ENCODE data around the gene RBPJL. TPM values are rescaled to one million over a fixed set of nuclear protein-coding genes. Genes with fewer than 3 reads are reported as not detected.

RBPJL gene
- total RNA-seq, 1 donor from 2014 or later: not detected

DNA sequence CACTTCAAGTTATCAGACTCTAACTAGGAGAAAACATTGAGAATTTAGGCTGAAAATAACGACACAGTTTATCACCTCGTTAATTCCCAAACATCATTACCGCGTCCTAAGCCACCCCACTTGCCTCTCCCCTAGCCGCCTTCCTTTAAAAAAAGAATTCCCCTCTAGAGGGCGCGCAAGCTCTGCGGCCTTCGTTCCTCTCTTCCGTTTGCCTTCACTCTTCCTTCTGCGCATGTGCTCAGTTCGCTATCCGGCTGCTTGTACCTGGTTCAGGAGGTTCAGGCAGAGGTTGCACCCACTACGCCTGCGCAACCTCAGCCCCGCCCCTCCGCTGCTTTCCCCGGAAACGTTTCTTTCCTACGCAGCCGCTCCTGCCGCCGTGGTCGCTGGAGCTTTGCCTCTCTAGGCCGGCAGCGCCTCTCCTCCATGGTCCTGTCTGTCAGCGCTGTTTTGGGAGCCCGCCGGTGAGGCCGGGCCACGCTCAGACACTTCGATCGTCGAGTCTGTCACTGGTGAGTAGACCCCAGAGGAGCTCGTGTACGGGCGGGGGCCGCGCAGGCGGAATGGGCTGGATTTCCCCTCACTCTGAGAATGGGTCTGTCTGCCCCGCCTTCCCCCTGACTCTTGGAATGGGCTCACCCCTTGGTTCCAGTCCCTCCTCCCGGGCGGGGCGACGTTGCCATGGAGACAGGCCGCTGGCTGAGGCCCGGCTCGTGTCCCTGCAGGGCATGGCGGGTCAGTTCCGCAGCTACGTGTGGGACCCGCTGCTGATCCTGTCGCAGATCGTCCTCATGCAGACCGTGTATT is 56.4 kb downstream of the RBPJL start, which contains the start of gene SYS1:
TSS of gene SYS1 (plus strand) at position 353 of the 807 bp plus-strand sequence. CDS start at position 729, 376 bp downstream.
- DNase-seq: peak; percentile 99
- H3K4me1 Mint-ChIP-seq (ENCODE audit: low read depth, unreplicated experiment): peaks cover 11% of the 10 kb centered on the region
- peaks cover 1% of the 10 kb centered on the region for H3K27me3 Mint-ChIP-seq (ENCODE audit: unreplicated experiment)
- TF ChIP-seq CTCF (IDR thresholded peaks at IDR 0.05; ENCODE audit: partially characterized antibody, unreplicated experiment): peak; percentile 80
- peak within 1 kb of the TSS; percentile 97 for H3K4me3 Mint-ChIP-seq (ENCODE audit: unreplicated experiment)
- H3K27ac Mint-ChIP-seq (ENCODE audit: unreplicated experiment): peak within 1 kb of the TSS; percentile 96
- peaks cover 5% of the 10 kb centered on the region for H3K9me3 Mint-ChIP-seq (ENCODE audit: unreplicated experiment)
- no peaks in the 10 kb centered on the region for H3K36me3 Mint-ChIP-seq (ENCODE audit: unreplicated experiment)

- Mint-ChIP-seq H3K27ac (ENCODE audit: unreplicated experiment) (peak overlapping the region; percentile 96), H3K4me1 (ENCODE audit: low read depth, unreplicated experiment) (peaks cover 11% of the 10 kb centered on the region), H3K36me3 (ENCODE audit: unreplicated experiment) (no peaks in the 10 kb centered on the region), H3K4me3 (ENCODE audit: unreplicated experiment) (peak overlapping the region; percentile 97), H3K27me3 (ENCODE audit: unreplicated experiment) (peaks cover 1% of the 10 kb centered on the region), H3K9me3 (ENCODE audit: unreplicated experiment) (peaks cover 5% of the 10 kb centered on the region)
- TF ChIP-seq CTCF (IDR thresholded peaks at IDR 0.05; ENCODE audit: partially characterized antibody, unreplicated experiment): no peak
- DNase-seq: no peak
Observed at GRCh38 chr20:45363611-45364492, 57.2 kb downstream of the RBPJL start.

- Mint-ChIP-seq H3K27ac (ENCODE audit: unreplicated experiment) (no peak overlapping the region), H3K9me3 (ENCODE audit: unreplicated experiment) (peaks cover 5% of the 10 kb centered on the region), H3K4me3 (ENCODE audit: unreplicated experiment) (no peak overlapping the region), H3K27me3 (ENCODE audit: unreplicated experiment) (peaks cover 1% of the 10 kb centered on the region), H3K4me1 (ENCODE audit: low read depth, unreplicated experiment) (peaks cover 11% of the 10 kb centered on the region), H3K36me3 (ENCODE audit: unreplicated experiment) (no peaks in the 10 kb centered on the region)
- TF ChIP-seq CTCF (IDR thresholded peaks at IDR 0.05; ENCODE audit: partially characterized antibody, unreplicated experiment): no peak
- no peak for DNase-seq
Observed at GRCh38 chr20:45365444-45365970, 58.9 kb downstream of the RBPJL start.

GRCh38 chr20:45366192-45366591 is 59.6 kb downstream of the RBPJL start:
- H3K27me3 Mint-ChIP-seq (ENCODE audit: unreplicated experiment): peaks cover 4% of the 10 kb centered on the region
- TF ChIP-seq CTCF (IDR thresholded peaks at IDR 0.05; ENCODE audit: partially characterized antibody, unreplicated experiment): no peak
- H3K36me3 Mint-ChIP-seq (ENCODE audit: unreplicated experiment): no peaks in the 10 kb centered on the region
- H3K4me3 Mint-ChIP-seq (ENCODE audit: unreplicated experiment): no peak overlapping the region
- no peak for DNase-seq
- H3K9me3 Mint-ChIP-seq (ENCODE audit: unreplicated experiment): peaks cover 5% of the 10 kb centered on the region
- peaks cover 11% of the 10 kb centered on the region for H3K4me1 Mint-ChIP-seq (ENCODE audit: low read depth, unreplicated experiment)
- H3K27ac Mint-ChIP-seq (ENCODE audit: unreplicated experiment): no peak overlapping the region
